GM21390 (cell line): ENCODE results near the gene MUCL1.
A peak's percentile ranks its signal among the peaks of the same experiment; 100 is the strongest.
"Not testable (repeated sequence)": the region's sequence is repeated elsewhere in the genome, so short reads cannot be mapped to it uniquely, and the experiment has no call there.

ENCODE experiments used
- ATAC-seq: cut with Tn5 transposase; IDR thresholded peaks from one replicate; pipeline ENCODE4 v1.9.1; 2021; ENCODE audit not compliant: unreplicated experiment

The MUCL1 gene, protein sequence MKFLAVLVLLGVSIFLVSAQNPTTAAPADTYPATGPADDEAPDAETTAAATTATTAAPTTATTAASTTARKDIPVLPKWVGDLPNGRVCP

DNA sequence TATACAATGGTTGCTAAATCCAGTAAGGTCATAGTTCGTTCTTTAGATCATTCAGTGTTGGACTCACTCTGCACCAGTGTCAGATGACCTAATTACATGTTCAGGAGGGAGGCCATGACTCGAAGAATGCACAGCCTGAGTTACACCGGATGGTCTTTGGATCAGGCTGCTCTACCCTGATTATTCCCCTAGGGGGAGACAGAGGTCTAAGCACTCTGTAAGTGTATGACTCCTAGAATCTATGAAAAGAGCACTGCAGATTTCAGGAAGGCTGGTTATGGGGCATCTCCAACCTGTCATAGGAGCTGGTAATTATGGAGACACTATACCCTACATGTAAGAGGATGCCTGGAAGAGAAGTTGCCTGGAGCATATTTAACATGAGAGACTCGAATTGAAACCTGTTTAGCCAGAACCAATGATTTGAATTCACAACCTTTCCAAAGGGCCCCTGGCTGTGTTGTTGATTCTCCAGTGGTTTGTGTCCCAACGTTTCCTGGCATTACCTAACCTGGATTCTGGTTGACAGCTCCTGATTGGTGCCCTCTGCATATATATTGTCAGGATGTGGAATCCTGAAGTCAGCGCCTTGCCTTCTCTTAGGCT is at the start of gene MUCL1:
MUCL1 (plus strand) TSS at position 584 of the 606 bp plus-strand sequence. CDS start 67 bp downstream, outside the sequence.
- peak; percentile 94 for ATAC-seq

DNA sequence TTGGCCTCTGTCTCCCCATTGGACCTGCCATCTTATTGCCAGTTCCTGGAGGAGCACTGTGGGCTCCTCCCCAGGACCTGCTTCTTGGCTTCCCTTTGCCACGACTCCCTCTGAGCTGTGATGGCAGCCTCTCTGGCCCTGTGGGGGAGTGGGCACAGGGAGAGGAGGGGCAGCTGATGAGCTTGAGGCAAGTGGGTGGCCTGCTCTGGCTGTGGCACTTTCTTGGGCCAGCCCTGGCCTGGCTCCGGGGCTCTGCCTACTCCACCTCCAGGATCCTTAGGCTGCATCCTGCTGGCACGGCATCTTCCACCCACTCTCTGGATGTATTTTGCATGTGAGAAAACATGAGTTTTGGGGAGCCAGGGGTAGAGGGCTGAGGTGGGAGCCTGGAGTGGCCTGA is 32.6 kb upstream of the MUCL1 start:
- ATAC-seq = no peak

DNA sequence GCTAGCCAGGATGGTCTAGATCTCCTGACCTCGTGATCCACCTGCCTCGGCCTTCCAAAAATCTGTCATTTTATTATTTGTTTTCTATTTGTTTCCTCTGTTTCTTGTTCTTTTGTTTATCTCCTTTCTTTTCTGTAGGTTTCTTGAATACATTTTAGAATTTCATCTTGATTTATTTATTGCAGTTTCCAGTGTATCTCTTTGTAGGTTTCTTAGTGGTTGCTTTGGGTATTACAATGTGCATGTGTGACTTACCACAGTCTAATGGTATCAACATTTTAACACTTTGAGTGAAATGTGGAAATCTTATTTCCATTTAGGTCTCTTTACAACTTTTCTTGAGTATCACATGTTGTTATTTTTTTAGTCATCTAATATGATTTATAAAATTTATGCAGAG is 29.9 kb upstream of the MUCL1 start:
- ATAC-seq = no peak

DNA sequence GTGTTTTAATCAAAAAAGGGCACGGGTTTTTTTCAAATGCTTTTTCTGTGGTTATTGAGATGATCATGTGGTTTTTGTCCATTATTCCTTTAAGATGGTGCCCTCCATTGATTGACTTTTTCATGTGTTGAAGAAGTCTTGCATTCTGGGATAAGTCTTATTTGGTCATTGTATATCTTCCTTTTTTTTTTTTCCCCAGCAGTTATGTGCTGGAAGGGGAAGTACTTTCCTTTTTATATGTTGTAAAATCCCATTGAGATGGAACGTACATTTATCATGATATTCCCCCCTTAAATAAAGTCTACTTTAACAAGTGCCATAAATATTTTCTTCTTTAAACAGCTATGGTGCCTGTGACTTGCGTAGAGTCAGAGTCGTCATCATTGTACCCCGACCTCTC is 24.8 kb upstream of the MUCL1 start:
- no peak for ATAC-seq

DNA sequence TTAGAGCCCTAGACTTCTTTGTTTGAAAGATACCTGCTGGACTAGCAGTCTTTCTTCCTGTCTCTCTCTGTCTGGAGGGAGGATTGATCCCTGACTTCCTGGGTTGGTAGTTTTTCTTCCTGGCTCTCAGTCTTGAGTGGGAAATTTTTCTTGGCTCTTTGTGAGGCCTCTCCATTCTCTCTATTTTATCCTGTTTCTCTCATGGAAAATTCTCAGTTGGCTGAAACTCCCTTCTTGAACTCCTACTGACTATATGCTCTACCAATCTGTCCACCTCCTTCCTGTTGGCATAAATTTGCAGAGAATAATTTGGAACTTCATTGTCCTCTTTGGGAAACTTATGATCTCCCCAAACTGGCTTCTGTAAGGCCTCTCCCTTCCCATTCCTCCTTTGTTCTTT is 24.1 kb upstream of the MUCL1 start:
- no peak for ATAC-seq

DNA sequence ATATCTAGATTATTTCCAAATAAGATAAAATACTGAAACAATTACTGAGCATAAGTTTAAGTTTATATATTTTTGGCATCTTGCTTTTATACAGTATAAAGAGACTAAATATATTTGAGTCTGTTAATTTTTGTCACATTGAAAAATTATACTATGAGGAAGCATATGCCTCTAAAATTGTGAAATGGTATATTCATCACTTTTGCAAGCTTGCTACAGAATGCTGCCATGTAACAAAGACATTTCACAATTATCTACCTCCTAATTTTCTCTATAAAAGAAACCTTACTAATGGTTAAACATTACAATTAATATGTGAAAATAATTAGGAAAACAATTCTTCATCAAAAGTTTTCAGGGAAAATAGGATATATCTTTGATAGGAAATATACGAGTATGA is 22.7 kb upstream of the MUCL1 start:
- no peak for ATAC-seq

DNA sequence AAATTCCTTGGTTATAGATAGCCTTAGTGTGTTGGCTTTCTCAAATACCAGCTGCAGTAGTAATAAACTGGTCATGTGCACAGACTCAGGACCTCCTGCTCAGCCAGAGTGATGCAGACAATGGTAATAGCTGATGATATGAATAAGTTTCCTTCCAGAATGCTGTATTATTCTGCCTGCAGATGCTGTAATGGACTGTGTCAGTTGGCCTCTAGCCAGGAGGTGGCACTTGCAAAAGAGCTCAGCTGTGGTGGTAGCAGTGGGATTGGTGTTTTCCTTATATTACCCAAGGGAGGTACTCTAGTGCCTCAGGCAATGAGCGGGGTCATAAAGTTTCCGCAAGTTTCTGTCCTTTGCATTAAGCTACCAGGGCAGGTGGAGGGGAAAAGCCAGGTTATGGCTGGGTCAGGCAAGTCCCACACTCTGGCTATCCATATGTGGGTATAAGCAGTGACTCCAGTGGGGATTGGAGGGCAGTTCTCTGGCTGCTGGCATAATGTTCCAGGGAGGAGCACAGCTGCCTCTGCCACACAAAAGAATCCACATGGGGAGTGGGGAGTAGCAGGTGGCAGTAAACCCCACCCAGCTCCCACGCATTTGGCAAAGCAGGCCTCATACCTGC is 14.0 kb upstream of the MUCL1 start:
- no peak for ATAC-seq

DNA sequence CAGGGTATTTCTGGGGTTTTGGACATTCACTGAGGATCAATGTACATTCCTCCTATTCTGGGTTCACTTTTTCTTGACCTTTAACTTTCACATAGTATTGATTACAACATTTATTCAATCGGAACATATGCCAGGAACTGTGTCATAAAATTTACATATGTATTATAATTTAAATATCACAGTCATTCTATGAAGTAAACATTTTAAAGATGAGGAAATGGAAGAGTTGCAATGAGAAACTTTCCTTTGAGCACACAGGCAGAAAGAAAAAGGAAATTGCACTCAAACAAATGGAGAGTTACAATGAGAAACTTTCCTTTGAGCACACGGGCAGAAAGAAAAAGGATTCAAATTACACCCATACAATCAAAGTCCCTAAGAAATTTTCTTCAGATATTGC is 3.1 kb downstream of the MUCL1 start:
- no peak for ATAC-seq

DNA sequence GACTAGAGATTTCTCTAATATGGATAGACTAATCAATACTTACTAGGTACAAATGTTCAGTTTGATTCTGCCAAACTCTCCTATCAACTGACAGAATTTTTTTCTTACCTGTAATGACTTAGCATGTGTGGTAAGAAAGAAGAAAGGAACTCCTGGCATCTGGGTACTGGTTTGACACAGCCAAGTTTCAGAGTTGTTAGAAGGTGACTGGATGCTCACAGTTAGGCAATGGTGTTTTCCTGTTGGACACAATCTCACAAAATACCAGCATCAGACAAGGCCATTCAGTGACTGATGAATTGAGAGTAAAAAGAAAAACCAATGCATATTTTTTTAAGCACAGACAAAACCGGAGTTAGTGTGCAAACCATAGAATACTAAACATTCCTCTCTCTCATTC is 4.2 kb downstream of the MUCL1 start:
- ATAC-seq = no peak

DNA sequence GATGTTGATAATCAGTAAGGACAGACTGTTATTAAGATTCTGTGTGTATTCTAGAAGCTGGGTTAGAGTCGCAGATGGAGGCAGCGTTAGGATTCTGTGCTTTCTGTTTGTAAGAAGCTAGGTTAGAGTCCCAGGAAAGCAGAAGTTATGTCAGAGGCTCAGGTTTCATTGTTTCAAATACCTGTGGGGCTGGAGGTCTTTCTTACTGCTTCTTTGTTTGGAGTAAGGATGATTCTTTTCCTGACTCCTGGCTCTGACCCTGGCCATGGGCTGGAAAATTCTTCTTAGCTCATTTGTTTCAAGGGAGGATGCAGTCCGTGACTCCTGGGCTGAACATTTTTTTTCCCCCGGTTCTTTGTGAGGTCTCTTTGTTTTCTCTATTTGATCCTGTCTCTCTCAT is 5.2 kb downstream of the MUCL1 start:
- no peak for ATAC-seq

DNA sequence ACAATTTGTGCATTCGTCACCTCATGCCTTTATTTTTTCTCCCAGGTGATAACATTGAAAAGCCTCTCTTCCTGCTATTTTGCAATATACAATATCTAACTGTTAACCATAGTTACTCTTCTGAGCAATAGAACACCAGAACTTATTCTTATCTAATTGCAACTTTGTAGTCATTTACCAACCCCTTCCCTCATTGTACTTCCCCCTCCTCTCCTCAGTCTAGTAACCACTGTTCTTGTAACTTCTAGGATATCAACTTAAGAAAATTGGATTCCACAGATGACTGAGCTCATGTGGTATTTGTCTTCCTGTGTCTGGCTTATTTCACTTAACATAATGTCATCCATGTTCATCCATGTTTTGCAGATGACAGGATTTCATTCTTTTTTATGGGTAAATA is 7.6 kb downstream of the MUCL1 start:
- no peak for ATAC-seq

DNA sequence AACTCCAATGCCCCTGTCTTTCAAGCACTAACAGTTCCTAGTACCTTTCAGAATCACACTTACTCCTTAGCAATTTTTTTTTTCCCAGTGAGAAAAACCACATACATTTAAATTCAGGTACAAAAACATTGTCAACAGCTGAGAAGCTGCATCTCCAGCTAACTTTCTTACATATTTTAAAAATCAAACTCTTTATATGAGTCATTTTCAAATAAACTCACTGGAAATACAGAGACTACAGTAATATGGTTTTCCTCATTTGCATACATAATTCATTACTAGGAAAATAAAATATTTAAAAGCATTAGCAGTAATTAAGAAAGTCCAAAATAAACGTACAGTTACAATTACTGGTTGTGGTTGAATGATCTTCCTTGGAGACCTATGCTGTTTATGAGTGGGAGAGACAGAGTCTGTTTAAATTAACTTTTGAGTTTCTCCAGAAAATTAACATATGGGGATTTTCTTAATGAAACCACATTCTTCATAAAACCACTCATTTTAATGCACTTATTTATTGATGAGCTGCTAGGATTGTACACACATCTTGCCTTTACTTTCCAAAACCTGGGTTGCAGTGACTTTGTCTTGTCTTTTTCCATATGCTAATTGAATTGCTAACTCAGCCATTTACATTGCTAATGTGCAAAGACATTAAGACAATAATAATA is 9.8 kb downstream of the MUCL1 start:
- no peak for ATAC-seq

DNA sequence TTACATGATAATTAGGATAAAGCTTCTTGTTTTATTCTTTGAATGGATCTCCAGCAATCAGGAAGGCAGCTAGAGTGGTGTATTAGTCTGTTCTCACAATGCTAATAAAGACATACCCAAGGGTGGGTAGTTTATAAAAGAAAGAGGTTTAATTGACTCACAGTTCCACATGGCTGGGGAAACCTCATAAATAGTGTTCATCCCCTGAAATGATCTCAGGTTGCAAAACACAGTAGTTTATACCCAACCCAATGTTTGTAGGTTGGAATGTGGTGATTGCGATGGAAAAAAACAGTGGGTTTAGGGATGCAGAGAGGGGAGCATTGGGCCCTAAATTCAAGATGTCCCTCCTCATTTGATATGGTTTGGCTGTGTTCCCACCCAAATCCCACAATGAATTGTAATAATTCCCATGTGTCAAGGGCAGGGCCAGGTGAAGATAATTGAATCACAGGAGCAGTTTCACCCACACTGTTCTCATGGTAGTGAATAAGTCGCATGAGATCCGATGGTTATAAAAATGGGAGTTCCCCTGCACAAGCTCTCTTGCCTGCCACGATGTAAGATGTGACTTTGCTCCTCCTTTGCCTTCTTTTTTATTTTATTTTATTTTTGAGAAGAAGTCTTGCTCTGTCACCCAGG is 11.5 kb downstream of the MUCL1 start:
- no peak for ATAC-seq

DNA sequence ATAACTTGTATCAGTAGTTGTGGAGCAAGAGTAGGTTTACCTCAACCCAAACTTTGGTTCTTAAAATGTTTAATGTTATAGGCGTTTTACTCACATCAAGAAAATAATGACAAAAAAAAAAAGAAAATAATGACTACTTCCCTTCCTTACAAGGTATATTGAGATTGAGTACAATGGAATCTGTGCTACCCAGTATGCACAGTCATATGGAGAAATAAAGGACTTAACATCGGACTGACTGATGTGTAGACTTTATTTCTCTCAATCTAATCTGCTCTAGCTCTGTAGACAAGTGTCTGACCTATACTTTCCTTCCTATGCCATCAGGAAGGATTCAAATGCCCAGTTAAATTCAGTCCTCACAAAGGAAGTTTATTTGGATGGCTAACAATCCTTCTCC is 14.4 kb downstream of the MUCL1 start:
- no peak for ATAC-seq

DNA sequence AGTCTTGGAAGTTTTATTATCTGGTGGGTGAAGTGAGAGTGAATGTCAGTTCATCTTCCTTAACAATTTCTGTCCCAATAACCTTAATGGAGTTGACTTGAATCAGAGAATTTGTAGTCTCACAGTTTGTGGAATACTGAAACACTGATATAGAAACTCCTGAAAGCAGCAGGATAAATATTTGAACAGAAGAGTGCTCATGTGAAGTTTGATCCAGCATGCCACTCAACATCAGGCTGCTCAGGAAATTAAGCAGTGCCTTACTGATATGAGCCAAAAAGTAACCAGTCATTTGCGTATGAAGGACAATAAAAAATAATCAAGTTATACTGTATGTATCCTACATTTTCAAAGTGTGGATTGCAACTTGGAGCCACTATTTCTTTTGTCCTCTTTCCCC is 15.7 kb downstream of the MUCL1 start:
- no peak for ATAC-seq

DNA sequence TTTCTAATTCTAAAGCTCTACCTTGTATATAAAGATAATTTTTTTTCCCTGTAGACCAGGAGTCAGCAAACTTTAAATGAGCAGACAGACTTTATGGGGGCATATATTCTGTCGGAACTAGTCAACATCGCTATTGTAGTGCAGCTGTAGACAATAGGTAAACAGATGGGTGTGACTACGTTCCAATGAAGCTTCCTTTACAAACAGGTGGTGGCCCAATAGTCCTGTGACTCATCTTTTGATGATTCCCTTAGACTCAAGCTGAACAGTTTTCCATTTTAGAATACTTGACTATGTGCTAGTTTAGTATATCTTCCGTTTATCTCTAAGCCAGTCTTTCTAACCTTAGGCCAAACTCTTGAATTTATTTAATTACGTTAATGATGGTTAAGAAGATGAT is 16.3 kb downstream of the MUCL1 start:
- ATAC-seq = no peak

DNA sequence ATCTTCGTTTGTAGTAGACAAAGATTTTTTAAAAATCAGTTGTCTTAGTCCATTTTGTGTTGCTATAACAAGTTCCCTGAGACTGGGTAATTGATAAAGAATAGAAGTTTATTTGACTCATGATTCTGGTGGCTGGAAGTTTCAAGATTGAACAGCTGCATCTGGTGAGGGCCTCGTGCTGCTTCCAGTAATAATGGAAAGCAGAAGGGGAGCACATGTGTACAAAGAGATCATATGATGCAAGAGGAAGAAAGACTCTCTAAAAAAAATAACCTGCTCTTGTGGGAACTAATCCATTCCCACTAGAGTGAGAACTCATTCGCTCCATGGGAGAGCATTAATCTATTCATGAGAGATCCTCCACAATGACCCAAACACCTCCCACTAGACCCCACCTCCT is 24.8 kb downstream of the MUCL1 start:
- ATAC-seq = no peak

DNA sequence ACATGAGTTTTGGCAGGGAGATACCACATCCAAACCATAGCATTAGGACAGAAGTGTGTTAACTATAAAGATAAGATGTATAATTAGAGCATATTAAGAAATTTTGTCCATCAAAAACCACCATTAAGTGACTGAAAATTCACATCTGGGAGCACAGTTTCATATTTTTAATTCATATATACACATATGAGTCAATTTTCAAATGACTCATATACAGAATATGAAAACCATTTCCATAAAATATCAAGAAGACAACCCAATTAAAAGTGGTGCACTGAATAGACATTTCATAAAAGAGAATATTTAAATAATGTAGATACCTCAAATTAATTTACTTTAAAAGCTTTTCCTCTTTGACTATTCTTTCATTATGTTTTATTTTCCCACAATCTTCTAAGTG is 25.3 kb downstream of the MUCL1 start:
- no peak for ATAC-seq

DNA sequence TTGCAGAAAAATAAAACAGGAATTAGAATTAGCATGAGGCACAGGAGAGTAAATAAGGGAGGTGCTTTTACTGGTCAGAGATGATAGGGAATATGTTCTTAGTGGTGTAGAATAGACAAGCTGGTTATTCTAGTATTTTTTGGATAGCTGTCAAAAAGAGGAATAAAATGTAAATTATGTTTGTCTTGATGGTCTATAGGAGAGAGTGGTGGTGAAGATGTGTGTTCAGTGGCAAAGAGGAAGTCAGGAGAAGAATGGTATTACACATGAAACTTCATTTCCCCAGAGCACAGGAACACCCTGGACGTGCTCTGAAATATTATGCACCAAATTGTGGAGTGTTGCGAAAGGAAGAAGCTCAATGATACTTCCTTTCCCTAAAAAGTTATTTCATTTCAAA is 27.8 kb downstream of the MUCL1 start:
- ATAC-seq = no peak

DNA sequence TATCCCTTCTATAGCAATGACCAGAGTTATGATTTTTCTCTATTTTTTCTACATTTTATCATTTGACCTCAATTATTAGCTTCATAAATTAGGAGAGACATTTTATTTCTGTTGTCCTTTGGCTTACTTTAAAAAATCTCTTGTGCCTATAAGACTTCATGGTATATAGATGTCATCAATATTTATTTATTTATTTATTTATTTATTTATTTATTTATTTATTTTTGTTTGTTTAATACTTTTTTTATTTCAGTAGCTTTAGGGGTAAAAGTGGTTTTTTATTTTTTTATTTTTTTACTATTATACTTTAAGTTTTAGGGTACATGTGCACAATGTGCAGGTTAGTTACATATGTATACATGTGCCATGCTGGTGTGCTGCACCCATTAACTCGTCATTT is 28.3 kb downstream of the MUCL1 start:
- ATAC-seq = not testable (repeated sequence)

DNA sequence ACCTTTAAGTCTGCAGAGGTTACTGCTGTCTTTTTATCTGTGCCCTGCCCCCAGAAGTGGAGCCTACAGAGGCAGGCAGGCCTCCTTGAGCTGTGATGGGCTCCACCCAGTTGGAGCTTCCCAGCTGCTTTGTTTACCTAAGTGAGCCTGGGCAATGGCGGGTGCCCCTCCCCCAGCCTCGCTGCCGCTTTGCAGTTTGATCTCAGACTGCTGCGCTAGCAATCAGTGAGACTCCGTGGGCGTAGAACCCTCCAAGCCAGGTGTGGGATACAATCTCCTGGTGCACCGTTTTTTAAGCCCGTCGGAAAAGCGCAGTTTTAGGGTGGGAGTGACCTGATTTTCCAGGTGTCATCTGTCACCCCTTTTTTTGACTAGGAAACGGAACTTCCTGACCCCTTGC is 34.1 kb downstream of the MUCL1 start:
- not testable (repeated sequence) for ATAC-seq

DNA sequence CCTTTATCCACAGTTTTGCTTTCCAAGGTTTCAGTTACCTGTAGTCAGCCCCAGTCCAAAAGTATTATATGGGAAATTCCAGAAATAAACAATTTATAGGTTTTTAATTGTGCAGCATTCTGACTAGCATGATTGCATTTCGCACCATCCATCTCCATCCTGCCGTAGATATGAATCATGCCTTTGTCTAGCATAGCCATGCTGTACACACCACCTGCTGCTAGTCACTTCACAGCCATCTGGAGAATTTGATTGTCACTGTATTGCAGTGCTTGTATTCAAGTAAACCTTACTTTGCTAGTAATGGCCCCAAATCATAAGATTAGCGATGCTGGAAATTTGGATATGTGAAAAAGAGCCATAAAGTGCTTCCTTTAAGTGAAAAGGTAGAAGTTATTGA is 36.0 kb downstream of the MUCL1 start:
- ATAC-seq = no peak
